ENCODE data around the gene MFSD12. TPM values are rescaled to one million over a fixed set of nuclear protein-coding genes. Genes with fewer than 3 reads are reported as not detected.
A peak's percentile ranks its signal among the peaks of the same experiment; 100 is the strongest.

The MFSD12 gene
- total RNA-seq, 1 donor from 2014 or later = 80.9 TPM

- Mint-ChIP-seq H3K4me3 (no peak overlapping the region), H3K27me3 (no peaks in the 10 kb centered on the region), H3K4me1 (ENCODE audit: unreplicated experiment) (peaks cover 8% of the 10 kb centered on the region), H3K27ac (no peak overlapping the region), H3K9me3 (no peaks in the 10 kb centered on the region), H3K36me3 (peaks cover 3% of the 10 kb centered on the region)
- DNase-seq (ENCODE audit: extremely low spot score, unreplicated experiment) = no peak
- TF ChIP-seq, protein P1, sequence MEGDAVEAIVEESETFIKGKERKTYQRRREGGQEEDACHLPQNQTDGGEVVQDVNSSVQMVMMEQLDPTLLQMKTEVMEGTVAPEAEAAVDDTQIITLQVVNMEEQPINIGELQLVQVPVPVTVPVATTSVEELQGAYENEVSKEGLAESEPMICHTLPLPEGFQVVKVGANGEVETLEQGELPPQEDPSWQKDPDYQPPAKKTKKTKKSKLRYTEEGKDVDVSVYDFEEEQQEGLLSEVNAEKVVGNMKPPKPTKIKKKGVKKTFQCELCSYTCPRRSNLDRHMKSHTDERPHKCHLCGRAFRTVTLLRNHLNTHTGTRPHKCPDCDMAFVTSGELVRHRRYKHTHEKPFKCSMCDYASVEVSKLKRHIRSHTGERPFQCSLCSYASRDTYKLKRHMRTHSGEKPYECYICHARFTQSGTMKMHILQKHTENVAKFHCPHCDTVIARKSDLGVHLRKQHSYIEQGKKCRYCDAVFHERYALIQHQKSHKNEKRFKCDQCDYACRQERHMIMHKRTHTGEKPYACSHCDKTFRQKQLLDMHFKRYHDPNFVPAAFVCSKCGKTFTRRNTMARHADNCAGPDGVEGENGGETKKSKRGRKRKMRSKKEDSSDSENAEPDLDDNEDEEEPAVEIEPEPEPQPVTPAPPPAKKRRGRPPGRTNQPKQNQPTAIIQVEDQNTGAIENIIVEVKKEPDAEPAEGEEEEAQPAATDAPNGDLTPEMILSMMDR (conservative IDR thresholded peaks at IDR 0.05) = no peak
Measured at GRCh38 chr19:3513229-3514140, 43.9 kb downstream of the MFSD12 start.

- TF ChIP-seq, protein P1 (conservative IDR thresholded peaks at IDR 0.05) = no peak
- Mint-ChIP-seq H3K27ac (no peak overlapping the region), H3K9me3 (no peaks in the 10 kb centered on the region), H3K27me3 (no peaks in the 10 kb centered on the region), H3K36me3 (peaks cover 3% of the 10 kb centered on the region), H3K4me3 (no peak overlapping the region), H3K4me1 (ENCODE audit: unreplicated experiment) (peaks cover 8% of the 10 kb centered on the region)
- no peak for DNase-seq (ENCODE audit: extremely low spot score, unreplicated experiment)
Measured at GRCh38 chr19:3512562-3513228, 44.7 kb downstream of the MFSD12 start.

DNA sequence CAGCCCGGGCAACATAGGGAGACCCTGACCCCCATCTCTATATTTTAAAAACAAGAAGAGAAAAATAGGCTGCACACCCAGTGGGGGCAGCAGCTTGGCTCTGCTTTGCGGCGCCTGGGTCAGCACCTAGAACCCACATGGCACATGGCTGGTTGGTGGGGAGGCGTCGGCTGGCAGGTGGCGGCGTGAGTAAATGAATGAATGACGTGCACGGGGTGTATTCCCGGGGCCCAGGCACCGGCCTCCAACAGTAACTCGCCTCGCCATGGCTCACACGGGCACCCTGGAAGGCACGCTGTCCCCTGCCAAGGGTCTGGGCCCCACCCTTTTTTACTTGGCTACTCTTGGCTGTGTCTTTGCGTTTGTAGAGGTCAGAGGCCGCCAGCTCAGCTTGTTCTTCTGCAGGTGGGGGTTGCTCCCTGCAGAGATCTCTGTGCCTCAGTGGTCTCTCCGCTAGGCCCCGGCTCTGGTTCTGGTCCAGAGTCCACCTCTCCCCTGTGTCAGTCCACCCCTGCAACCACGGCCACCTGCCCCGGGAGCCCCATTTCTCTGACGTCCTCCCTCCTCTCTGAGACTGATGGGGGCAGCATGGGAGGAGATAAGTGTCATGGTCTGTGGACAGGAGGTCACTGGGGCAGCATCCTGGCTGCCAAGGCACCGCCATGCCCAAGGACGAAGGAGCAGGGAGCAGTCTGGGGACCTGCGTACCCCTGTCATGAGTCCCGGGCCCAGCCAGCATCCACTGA lies 45.7 kb downstream of the MFSD12 start:
- Mint-ChIP-seq H3K27ac (no peak overlapping the region), H3K27me3 (no peaks in the 10 kb centered on the region), H3K36me3 (peaks cover 3% of the 10 kb centered on the region), H3K9me3 (no peaks in the 10 kb centered on the region), H3K4me3 (no peak overlapping the region), H3K4me1 (ENCODE audit: unreplicated experiment) (peaks cover 8% of the 10 kb centered on the region)
- DNase-seq (ENCODE audit: extremely low spot score, unreplicated experiment) = no peak
- TF ChIP-seq, protein P1 (conservative IDR thresholded peaks at IDR 0.05) = no peak

GRCh38 chr19:3510727-3511126 lies 46.7 kb downstream of the MFSD12 start:
- H3K4me3 Mint-ChIP-seq = no peak overlapping the region
- no peak overlapping the region for H3K27ac Mint-ChIP-seq
- DNase-seq (ENCODE audit: extremely low spot score, unreplicated experiment) = no peak
- no peaks in the 10 kb centered on the region for H3K27me3 Mint-ChIP-seq
- peaks cover 3% of the 10 kb centered on the region for H3K36me3 Mint-ChIP-seq
- H3K9me3 Mint-ChIP-seq = no peaks in the 10 kb centered on the region
- TF ChIP-seq, protein P1 (conservative IDR thresholded peaks at IDR 0.05) = no peak
- H3K4me1 Mint-ChIP-seq (ENCODE audit: unreplicated experiment) = peaks cover 10% of the 10 kb centered on the region

GRCh38 chr19:3509566-3509989 lies 47.8 kb downstream of the MFSD12 start:
- peaks cover 17% of the 10 kb centered on the region for H3K4me1 Mint-ChIP-seq (ENCODE audit: unreplicated experiment)
- peak overlapping the region; percentile 73 for H3K27ac Mint-ChIP-seq
- no peak for DNase-seq (ENCODE audit: extremely low spot score, unreplicated experiment)
- peak overlapping the region; percentile 79 for H3K4me3 Mint-ChIP-seq
- TF ChIP-seq, protein P1 (conservative IDR thresholded peaks at IDR 0.05) = no peak
- no peaks in the 10 kb centered on the region for H3K9me3 Mint-ChIP-seq
- peaks cover 3% of the 10 kb centered on the region for H3K36me3 Mint-ChIP-seq
- no peaks in the 10 kb centered on the region for H3K27me3 Mint-ChIP-seq

Measured in type B pancreatic cell (in vitro differentiated cells).